ENCODE measurements around the gene DCXR.

- no peak for TF ChIP-seq EZH2phosphoT487 (IDR thresholded peaks at IDR 0.05; ENCODE audit: borderline replicate concordance, low read length)
- no peak for TF ChIP-seq CTCF (conservative IDR thresholded peaks at IDR 0.05; ENCODE audit: low read depth, low read length)
- no peak for TF ChIP-seq EZH2 (IDR thresholded peaks at IDR 0.05; ENCODE audit: low read length, unreplicated experiment)
Measured at GRCh38 chr17:82000803-82001570, 36.5 kb downstream of the DCXR start.

Data from PC-3 (cell line).